UCSD-AML1 (cell line): Measurements from ENCODE around the gene LIMS2.

Source experiments
- DNase-seq: peaks from one replicate; lab custom pipeline; 2025; ENCODE audit not compliant: unreplicated experiment; lab: John Stamatoyannopoulos, UW

LIMS2 gene

DNA sequence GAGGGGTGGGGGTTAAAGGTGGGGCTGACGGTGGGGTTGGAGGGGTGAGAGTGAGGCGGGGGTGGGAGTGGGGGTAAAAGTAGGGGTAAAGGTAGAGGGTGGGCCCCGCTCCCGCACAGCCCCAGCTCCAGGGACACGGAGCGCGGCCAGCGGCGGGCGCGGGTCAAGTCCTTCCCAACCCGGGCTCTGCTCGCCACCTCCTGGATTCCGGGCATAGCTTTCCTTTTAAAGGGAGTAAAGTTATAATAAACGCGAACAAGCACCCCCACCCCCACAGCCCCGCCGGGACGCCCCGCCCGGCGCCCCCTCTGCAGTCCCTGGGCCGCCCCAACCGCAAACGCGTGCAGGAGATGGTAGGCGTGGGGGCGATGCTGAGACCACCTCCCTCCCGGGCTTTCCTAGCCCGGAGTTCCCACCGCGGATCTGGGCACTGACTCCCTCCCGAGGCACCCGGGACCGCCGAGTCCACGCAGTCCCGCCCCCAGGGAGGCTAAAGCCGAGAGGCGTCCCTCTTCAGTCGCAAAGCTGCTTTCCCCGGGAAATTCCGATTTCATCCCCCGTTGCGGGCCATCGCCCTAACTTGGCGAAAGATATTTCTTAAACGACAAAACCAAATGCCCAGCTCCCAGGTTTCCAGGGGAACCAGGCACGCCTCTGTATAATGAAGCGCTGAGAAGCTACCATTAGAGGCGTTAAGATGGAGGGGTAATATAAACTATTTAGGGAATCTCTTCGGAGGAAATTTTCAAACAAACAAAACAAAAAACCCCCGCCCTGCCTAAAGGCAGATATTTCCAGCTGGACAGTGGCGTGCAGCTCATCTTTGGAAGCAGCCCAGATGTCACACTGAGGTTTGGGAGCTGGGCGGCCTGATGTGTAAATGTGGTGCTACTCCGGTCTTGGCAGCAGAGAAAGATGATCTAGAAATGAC, at the start of gene LIMS2:
TSS of gene LIMS2 (minus strand) at position 200 of the 931 bp plus-strand sequence. CDS start 506 bp downstream, outside the sequence.
- no peak for DNase-seq

- DNase-seq: no peak
These were observed 47.5 kb upstream of the LIMS2 start for GRCh38 chr2:127722807-127723206.

DNA sequence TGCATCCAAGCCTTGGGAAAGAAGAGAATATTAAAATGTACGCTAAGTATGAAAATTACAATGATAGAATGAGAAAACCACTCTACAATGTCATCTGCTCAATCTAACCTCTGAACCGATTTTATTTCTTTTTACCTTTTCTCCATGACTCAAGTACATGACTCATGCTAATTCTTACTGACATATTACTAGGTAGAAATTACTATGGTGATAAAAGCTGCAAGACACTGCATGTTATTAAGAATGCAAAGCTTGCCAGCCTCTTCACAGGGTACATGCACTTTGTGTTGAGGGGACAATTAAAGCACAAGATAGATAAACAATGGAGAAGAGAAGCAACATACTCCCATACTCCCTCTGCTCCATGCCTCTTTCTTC, 46.6 kb upstream of the LIMS2 start:
- DNase-seq: no peak

GRCh38 chr2:127721311-127721977, 46.1 kb upstream of the LIMS2 start:
- no peak for DNase-seq

DNA sequence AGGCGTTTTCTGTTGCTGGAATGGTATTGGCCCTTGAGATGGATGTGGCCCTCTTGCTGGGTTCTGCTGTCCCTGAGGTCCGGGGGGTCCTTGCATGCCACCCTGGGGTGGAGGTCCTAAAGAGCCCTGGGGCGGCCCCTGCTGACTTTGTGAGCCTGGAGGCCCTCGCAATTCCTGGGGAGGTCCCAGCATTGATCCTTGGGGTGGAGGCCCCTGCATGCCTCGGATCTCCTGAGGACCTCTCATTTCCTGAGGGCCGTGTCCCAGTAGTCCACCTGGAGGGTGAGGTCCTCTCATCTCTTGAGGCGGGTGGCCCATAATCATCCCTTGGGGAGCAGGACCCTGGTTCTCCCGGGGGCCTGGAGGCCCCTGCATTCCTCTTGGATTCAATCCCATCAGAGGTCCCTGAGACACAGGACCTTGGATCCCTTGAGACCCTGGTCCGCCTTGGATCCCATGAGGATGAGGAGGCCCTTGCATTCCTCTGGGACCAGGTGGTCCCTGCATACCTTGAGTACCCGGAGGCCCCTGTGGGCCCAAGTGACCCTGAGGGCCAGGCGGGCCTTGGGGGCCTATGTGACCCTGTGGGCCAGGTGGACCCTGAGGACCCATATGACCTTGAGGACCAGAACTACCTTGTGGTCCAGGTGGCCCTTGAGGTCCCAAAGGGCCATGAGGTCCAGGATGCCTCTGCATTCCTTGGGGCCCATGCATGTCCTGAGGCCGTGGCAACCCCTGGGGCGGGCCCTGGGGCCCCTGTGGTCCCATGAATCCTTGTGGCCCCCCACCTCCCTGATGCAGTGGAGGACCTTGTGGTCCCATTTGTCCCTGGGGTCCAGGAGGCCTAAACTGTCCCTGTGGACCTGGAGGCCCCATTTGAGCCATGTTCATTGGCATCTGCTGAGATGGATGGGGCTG, 44.2 kb upstream of the LIMS2 start:
- DNase-seq: no peak

DNA sequence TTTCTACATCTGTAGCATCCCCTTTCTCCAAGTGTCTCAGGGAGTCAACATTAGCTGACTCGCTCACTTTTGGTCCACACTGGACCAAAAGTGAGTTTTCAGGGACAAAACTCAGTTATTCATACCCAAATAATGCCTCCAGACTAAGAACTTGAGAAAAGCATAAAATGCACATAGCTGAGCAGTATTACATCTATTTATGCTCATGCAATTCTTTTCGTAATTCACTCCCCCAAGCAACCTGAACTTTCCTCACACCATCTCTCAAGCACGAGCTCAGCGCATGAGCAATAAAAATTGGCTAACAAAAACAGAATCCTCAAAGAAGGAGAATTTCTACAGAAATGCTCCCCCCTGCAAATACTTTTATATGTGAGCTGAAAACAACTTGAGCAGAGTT, 42.9 kb upstream of the LIMS2 start:
- no peak for DNase-seq

DNA sequence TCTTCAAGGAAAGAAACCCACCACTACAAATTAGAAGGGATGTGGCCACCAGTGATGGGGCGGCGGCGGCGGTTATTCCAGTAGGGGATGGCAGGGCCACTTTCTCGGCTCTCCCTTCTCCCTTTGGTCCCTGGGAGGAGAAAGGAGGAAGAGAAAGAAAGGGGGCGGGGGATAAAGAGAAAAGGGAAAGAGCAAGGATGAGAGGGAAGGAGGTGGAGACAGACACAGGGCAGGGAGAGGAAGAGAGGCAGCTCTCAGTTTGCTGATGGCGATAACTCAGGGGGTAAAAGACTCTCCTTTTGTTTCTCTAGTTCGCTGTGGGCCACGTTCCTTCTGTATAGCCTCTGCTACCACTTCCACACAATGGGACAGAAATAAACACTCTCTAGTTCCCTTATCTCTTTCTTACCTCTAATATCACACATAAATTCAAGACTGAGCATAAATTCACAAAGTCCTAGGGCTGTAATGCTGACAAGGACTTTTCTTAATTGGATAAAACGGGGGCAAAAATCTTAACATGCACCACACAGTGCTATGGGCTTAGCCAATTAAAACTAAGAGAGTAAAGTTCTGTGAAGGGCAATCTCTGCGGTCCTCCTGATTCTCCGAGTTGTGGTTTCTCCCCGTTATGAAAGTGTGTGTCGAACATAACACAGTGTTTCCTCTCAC, 40.6 kb upstream of the LIMS2 start:
- no peak for DNase-seq

DNA sequence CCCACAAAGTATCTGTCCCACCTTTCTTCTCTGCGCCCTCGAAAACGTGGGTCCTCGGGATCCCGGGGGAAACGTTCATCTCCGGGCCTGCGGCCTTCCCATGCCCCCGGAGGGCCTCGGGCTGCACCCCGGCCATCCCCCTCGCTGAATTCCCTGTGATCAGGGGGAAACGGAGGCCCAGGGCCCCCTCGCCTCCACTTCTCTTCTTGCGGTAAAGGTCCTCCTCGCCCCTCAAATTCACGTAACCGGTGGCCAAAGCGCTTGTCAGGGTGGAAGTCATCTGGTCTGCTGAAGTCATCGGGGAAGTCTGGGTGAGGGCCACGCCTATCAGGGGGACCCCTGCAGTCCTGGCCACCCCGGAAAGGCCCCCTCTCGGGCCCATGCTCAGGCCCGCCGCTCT, 38.2 kb upstream of the LIMS2 start:
- no peak for DNase-seq

GRCh38 chr2:127712999-127713398, 37.7 kb upstream of the LIMS2 start:
- DNase-seq: no peak

- no peak for DNase-seq
These were observed 34.0 kb upstream of the LIMS2 start for GRCh38 chr2:127709336-127709735.

DNA sequence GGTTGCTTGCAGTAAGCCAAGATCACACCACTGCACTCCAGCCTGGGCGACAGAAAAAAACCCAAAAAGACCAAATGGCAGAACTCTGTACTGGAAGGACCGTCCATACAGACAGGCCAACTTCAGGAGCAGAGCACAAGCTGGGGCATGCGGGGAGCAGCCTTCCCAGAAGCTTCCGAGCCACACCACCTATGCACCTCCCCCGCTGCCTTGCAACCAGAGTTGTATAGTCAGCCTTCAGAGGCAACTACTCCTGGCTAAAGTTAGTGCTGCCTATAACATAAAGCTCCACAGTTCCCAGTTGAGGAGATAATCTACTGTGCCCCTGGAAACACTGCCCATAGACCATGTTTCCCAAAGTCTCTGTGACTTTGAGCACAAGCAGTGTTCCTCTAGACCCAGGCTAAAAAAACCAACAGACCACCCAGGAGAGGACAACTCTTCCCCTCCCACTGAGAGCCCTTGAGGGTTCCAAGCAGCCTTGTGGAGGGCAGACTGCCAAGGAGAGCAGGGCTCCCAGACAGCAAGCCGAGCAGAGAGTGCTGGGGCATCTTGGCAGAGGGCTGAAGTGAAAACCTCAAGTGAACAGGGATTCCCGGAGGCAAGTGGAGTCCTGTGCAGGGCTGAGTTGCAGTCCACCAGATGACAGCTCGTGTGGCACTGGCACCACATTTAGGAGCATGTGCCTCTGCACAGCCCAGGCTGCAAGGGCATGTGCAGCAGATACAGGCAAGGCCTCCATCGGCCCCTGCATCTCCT, 32.7 kb upstream of the LIMS2 start:
- DNase-seq: no peak

- DNase-seq: no peak
These were observed 31.1 kb upstream of the LIMS2 start for GRCh38 chr2:127706215-127706990.

DNA sequence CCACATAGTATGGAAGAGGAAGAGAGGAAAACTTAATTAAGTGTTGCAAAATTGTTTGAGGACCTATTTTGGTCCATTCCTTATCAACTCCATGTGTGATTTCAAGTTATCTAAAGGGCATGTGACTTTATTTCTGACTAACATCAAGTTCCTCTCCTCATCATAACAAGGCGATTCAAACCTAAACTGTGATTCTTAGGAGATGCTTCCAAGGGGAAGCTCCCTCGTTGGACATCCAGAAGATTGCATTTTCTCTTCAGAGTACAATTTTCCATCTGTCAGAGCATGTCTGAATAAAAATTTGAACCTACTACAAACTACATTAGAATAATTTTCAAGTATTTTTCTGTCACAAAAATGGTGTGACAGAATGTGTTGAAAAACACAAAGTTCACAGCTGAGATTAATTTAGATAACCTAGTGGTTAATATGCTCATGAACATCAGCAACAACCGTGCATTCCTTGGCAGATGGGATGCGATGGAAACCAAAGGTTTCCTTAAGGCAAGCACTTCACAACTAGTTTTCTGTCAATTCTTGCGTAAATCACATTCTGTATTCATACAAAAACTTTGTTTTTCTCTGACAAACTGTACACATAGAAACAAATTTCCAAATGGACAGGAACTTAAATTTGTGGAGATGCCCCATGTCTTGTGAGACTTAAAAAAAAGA, 30.2 kb upstream of the LIMS2 start:
- DNase-seq: no peak

DNA sequence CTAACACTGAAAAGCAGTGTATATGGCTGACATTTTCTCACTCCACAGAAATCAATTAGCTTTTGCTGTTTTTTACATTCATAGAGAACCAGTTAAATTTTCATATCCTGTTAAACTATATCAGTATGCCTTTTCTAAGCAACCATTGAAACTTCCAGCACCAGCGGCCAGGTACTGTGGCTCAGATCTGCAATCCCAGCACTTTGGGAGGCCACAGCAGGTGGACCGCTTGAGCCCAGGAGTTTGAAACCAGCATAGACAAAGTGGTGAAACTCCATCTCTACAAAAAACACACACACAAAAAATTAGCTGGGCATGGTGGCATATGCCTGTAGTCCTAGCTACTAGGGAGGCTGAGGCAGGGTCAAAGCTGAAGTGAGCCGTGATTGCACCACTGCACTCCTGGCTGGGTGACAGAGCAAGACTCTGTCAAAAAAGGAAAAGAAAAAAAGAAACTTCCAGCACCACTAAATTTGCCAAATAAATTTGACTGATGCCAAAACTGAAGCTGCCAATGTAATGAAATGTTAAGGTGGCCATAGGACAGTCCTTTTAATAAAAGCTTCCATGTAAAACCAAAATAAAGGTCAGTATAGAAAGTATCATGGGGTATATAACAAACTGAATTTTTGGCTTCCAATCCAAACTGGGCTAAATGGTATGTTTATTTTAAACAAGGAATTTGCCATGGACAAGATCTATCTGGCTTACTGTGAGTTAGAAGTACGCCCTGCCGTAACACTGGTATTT, 29.5 kb upstream of the LIMS2 start:
- DNase-seq: no peak

GRCh38 chr2:127703282-127703681, 28.0 kb upstream of the LIMS2 start:
- DNase-seq: no peak

- no peak for DNase-seq
These were observed 27.2 kb upstream of the LIMS2 start for GRCh38 chr2:127702395-127703009.

GRCh38 chr2:127701651-127702394, 26.5 kb upstream of the LIMS2 start:
- DNase-seq: peak; percentile 86
